ENCODE measurements around the gene ENO4. TPM values are rescaled to one million over a fixed set of nuclear protein-coding genes. Genes with fewer than 3 reads are reported as not detected.

ENO4 gene
- total and polyA plus RNA-seq, 9 donors, result 0.30 to 2.8 (median 0.72) TPM

DNA sequence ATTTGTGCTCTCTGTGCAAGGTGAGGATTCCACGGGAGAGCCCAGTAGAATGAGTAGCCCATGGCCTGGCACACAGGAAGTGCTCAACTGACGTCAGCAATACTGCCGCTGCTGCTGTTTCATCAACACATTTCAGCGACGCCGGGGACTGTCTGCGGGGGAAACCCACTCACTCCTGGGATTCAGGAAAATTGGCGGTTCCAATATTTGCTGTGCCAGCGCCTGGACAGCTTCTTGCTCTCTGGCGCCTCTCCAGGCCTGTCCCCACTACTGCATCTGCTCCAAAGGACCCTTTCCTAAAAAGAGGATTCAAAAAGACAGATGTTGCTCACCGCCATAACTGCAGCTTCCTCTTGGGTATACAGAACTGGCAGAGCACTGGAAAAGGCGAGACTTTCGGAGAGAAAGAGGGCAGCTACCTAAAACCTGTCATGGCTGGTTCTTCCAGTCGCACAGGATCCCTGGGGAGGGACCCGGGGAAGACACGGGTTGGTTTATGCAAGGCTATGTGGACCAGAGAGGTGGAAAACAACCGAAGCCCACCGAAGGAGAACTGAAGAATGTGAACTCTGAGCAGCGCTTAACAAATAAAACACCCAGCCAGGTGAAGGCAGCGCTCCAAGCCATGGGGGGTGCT, 39.7 kb upstream of the ENO4 start:
- no peaks in the 10 kb centered on the region for H3K27me3 ChIP-seq
- TF ChIP-seq CTCF (IDR thresholded peaks at IDR 0.05), result no peak
- TF ChIP-seq POLR2A (IDR thresholded peaks at IDR 0.05), result no peak
- no peak for TF ChIP-seq EP300 (IDR thresholded peaks at IDR 0.05)
- WGBS, 3 donors, result 50 to 63% (median 57%) methylated on average over 20 of the region's 20 CpGs
- no peak overlapping the region for H3K27ac ChIP-seq
- no peak overlapping the region for H3K4me3 ChIP-seq
- DNase-seq, result no peak
- H3K36me3 ChIP-seq, result no peaks in the 10 kb centered on the region
- no peaks in the 10 kb centered on the region for H3K9me3 ChIP-seq
- no peaks in the 10 kb centered on the region for H3K4me1 ChIP-seq (ENCODE audit: insufficient read depth)
- intact Hi-C loops (cut with DNase I), result no loop called here

DNA sequence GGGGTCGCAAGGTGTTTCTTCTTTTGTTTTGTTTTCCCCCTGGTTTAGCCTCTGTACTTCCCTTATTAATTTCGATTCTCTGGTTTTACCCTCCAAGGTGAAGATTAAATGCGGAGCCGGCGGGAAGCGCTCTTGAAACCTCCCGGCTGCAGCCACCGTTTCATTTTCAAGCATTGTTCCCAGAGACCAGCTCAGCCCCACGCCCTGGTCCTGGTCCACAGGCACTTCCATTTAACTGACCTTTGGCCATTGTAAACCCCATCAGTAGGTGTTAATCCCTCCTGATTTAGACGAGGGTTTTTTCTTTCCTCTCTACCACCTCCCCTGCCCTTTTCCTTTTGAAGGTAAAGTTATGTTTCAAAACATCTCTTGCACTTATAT, 39.2 kb upstream of the ENO4 start:
- Histone ChIP-seq H3K27me3 (no peaks in the 10 kb centered on the region), H3K9me3 (no peaks in the 10 kb centered on the region), H3K4me1 (ENCODE audit: insufficient read depth) (no peaks in the 10 kb centered on the region), H3K36me3 (no peaks in the 10 kb centered on the region), H3K27ac (no peak overlapping the region), H3K4me3 (no peak overlapping the region)
- intact Hi-C loops (cut with DNase I), result no loop called here
- TF ChIP-seq CTCF (IDR thresholded peaks at IDR 0.05), result no peak
- no peak for TF ChIP-seq EP300 (IDR thresholded peaks at IDR 0.05)
- no peak for TF ChIP-seq POLR2A (IDR thresholded peaks at IDR 0.05)
- no peak for DNase-seq
- WGBS, 3 donors, result 63 to 74% (median 69%) methylated on average over 10 of the region's 10 CpGs

- Histone ChIP-seq H3K36me3 (no peaks in the 10 kb centered on the region), H3K4me1 (ENCODE audit: insufficient read depth) (no peaks in the 10 kb centered on the region), H3K4me3 (no peak overlapping the region), H3K27ac (no peak overlapping the region), H3K9me3 (no peaks in the 10 kb centered on the region), H3K27me3 (no peaks in the 10 kb centered on the region)
- TF ChIP-seq CTCF (IDR thresholded peaks at IDR 0.05) (no peak), EP300 (IDR thresholded peaks at IDR 0.05) (no peak), POLR2A (IDR thresholded peaks at IDR 0.05) (no peak)
- 52 to 75% (median 68%) methylated on average over 2 of the region's 2 CpGs for WGBS, 3 donors
- intact Hi-C loops (cut with DNase I), result no loop called here
- no peak for DNase-seq
These were observed 38.4 kb upstream of the ENO4 start for GRCh38 chr10:116810895-116811294.

DNA sequence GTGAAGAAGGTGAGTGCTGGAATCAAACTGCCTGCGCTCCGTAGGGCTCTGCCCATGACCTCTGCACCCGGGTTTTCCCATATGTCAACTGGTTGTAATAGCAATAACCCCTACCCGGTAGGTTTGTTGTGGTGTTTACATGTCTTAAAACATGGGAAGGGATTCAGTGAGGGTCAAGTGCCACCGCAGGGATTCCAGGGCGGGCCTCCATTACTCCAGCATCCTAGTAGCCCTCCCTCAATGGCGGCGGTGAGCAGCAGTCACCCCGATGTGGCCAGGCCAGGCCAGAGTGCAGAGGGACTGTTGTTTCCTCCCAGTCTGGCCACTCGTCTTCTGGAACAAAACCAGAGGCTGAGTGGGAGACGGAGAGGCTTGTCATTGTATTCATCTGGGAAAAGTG, 37.6 kb upstream of the ENO4 start:
- no peak overlapping the region for H3K4me3 ChIP-seq
- no peaks in the 10 kb centered on the region for H3K4me1 ChIP-seq (ENCODE audit: insufficient read depth)
- no peaks in the 10 kb centered on the region for H3K36me3 ChIP-seq
- DNase-seq, result no peak
- intact Hi-C loops (cut with DNase I), result no loop called here
- H3K27me3 ChIP-seq, result no peaks in the 10 kb centered on the region
- no peaks in the 10 kb centered on the region for H3K9me3 ChIP-seq
- WGBS, 3 donors, result 81 to 84% (median 82%) methylated on average over 11 of the region's 11 CpGs
- no peak for TF ChIP-seq EP300 (IDR thresholded peaks at IDR 0.05)
- TF ChIP-seq POLR2A (IDR thresholded peaks at IDR 0.05), result no peak
- no peak overlapping the region for H3K27ac ChIP-seq

DNA sequence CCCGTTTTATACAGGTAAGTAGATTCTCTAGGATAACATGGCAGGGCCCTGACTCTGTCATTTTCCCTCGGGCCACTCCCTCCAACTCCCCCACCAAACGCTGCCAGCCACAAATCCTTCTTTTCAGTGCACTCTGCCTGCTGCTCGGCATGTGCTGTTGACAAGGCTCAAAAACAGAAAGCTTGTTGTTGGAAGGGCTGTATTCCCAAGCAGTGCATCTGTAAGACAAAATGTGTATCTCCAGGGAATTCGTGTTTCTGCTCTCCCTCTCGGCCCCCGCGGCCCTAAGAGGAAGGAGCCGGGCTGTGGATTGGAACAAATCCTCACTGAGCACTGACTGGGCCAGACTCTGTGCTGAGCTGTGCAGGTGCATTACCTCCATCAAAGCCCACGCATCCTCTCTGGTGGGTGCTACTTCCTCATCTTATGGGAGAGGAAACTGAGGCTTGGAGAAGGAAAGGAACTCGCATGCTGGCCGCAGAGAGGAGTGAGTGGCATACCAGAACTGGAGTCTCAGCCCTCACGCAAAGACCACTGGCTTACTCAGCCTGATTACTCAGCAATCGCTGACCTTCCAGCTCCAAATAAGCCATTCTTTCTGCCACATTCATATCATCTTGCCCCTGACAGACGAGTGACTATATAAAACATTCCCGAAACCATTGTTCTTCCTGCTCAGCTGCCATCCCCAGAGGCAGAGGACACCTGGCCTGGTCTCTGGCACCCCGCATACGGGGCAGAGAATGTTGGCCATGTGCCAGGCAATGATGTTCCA, 33.5 kb upstream of the ENO4 start:
- TF ChIP-seq EP300 (IDR thresholded peaks at IDR 0.05) (no peak), POLR2A (IDR thresholded peaks at IDR 0.05) (no peak), CTCF (IDR thresholded peaks at IDR 0.05) (no peak)
- H3K9me3 ChIP-seq, result no peaks in the 10 kb centered on the region
- no peak overlapping the region for H3K27ac ChIP-seq
- intact Hi-C loops (cut with DNase I), result no loop called here
- no peak for DNase-seq
- 57 to 63% (median 57%) methylated on average over 18 of the region's 18 CpGs for WGBS, 3 donors
- no peaks in the 10 kb centered on the region for H3K4me1 ChIP-seq (ENCODE audit: insufficient read depth)
- no peak overlapping the region for H3K4me3 ChIP-seq
- no peaks in the 10 kb centered on the region for H3K36me3 ChIP-seq
- no peaks in the 10 kb centered on the region for H3K27me3 ChIP-seq

All from ovary (tissue), 9 donors.